KMS-11 (cell line): ENCODE results near the gene FLNC.

ENCODE experiments used
- H2AFZ ChIP-seq: fragments of 200-600 bp; sonication (generic); 2 replicates; pipeline ENCODE4 v1.6.1; 2016; ENCODE audit warnings: antibody characterized with exemption, mixed run types, low read depth
- H3K27ac ChIP-seq: fragments of 200-600 bp; sonication (generic); 2 replicates; pipeline ENCODE4 v1.6.1; 2016; ENCODE audit warnings: mild to moderate bottlenecking, mixed run types
- H3K27me3 ChIP-seq: fragments of 200-600 bp; sonication (generic); 2 replicates; pipeline ENCODE4 v1.6.1; 2017; ENCODE audit warnings: mild to moderate bottlenecking, low read depth, mixed run types, moderate library complexity; ENCODE audit not compliant: insufficient read depth
- H3K36me3 ChIP-seq: fragments of 200-600 bp; sonication (generic); 2 replicates; pipeline ENCODE4 v1.6.1; 2017; ENCODE audit warnings: mild to moderate bottlenecking, mixed run types; ENCODE audit not compliant: insufficient read depth
- H3K4me1 ChIP-seq: fragments of 200-600 bp; sonication (generic); 2 replicates; pipeline ENCODE4 v1.6.1; 2016; ENCODE audit warnings: mild to moderate bottlenecking, low read depth, mixed run types; ENCODE audit not compliant: poor library complexity, severe bottlenecking
- H3K4me2 ChIP-seq: fragments of 200-600 bp; sonication (generic); 2 replicates; pipeline ENCODE4 v1.7.0; 2016; ENCODE audit warnings: mild to moderate bottlenecking, mixed run types
- H3K4me3 ChIP-seq: fragments of 200-600 bp; sonication (generic); IDR thresholded peaks from 2 replicates; pipeline ENCODE4 v1.6.1; 2017; ENCODE audit warnings: low read depth, low read length, mixed read lengths; ENCODE audit not compliant: insufficient read depth
- H3K79me2 ChIP-seq: fragments of 200-600 bp; sonication (generic); 2 replicates; pipeline ENCODE4 v1.6.1; 2016; ENCODE audit warnings: low read depth, mixed run types; ENCODE audit not compliant: insufficient read depth
- H3K9ac ChIP-seq: fragments of 200-600 bp; sonication (generic); 2 replicates; pipeline ENCODE4 v1.6.1; 2016; ENCODE audit warnings: mild to moderate bottlenecking, mixed run types
- H4K20me1 ChIP-seq: fragments of 200-600 bp; sonication (generic); 2 replicates; pipeline ENCODE4 v1.6.1; 2016; ENCODE audit warnings: mild to moderate bottlenecking, mixed run types; ENCODE audit not compliant: insufficient read depth
- TF ChIP-seq, protein P1 (sequence below): fragments of 200-600 bp; sonication (generic); conservative IDR thresholded peaks from 2 replicates; pipeline ENCODE4 v1.6.1; 2017; ENCODE audit warnings: low read depth, mild to moderate bottlenecking, antibody characterized with exemption, low read length, moderate library complexity, mixed read lengths

The FLNC gene

DNA sequence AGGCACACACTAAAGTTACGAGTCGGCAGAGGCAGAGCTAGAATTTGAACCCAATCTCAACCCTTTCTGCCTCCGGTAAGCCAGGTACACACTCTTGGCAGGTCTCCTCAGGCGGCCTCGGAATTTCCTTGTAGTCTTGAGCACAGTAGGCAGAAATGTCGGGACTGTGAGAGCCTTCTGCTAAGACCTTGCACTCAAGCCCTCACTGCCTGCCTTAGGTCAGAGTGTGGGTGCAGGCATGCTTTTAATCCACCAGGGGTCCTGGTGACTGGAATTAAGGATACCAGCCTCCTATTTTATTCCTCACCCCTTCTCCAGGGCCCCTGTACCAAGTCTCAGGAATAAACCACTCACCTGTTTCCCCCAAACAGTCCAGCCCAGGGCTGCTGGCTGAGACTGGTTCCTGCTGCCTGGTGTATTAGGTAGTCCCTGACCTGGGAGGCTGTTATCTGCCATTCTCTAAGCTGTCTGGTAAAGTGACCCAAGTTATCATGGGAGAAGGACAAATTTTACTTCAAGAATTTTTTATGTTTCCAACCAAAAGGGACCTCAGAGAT, 33.3 kb downstream of the FLNC start:
- no peaks in the 10 kb centered on the region for H3K36me3 ChIP-seq
- peak overlapping the region; percentile 56; the same call in 1 of the 2 replicates for H3K9ac ChIP-seq
- H3K4me2 ChIP-seq, result peak overlapping the region; percentile 78
- peaks cover 26% of the 10 kb centered on the region; the same call in 1 of the 2 replicates for H3K79me2 ChIP-seq
- H3K4me1 ChIP-seq, result peaks cover 46% of the 10 kb centered on the region
- peak overlapping the region; percentile 14; the same call in 1 of the 2 replicates for H3K27ac ChIP-seq
- H4K20me1 ChIP-seq, result no peaks in the 10 kb centered on the region
- peak overlapping the region; percentile 91 for H2AFZ ChIP-seq
- no peaks in the 10 kb centered on the region for H3K27me3 ChIP-seq
- TF ChIP-seq, protein P1, sequence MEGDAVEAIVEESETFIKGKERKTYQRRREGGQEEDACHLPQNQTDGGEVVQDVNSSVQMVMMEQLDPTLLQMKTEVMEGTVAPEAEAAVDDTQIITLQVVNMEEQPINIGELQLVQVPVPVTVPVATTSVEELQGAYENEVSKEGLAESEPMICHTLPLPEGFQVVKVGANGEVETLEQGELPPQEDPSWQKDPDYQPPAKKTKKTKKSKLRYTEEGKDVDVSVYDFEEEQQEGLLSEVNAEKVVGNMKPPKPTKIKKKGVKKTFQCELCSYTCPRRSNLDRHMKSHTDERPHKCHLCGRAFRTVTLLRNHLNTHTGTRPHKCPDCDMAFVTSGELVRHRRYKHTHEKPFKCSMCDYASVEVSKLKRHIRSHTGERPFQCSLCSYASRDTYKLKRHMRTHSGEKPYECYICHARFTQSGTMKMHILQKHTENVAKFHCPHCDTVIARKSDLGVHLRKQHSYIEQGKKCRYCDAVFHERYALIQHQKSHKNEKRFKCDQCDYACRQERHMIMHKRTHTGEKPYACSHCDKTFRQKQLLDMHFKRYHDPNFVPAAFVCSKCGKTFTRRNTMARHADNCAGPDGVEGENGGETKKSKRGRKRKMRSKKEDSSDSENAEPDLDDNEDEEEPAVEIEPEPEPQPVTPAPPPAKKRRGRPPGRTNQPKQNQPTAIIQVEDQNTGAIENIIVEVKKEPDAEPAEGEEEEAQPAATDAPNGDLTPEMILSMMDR, result peak; percentile 91
- no peak overlapping the region for H3K4me3 ChIP-seq

DNA sequence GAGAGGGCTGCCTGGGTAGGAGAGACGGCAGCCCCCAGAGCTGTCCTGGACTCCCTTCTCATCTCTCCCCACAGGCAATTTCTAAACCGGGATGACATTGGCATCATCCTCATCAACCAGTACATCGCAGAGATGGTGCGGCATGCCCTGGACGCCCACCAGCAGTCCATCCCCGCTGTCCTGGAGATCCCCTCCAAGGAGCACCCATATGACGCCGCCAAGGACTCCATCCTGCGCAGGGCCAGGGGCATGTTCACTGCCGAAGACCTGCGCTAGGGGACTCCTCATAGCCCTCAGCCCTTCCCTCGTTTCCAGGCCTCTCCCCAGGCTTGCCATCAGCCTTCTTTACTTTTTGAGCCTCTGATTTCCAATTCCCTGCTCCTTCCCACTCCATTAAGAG, 35.1 kb downstream of the FLNC start:
- TF ChIP-seq, protein P1, result no peak
- Histone ChIP-seq H4K20me1 (no peaks in the 10 kb centered on the region), H3K4me1 (peaks cover 37% of the 10 kb centered on the region), H3K4me3 (no peak overlapping the region), H2AFZ (no peak overlapping the region), H3K4me2 (no peak overlapping the region), H3K9ac (no peak overlapping the region), H3K27me3 (no peaks in the 10 kb centered on the region), H3K36me3 (no peaks in the 10 kb centered on the region), H3K27ac (no peak overlapping the region), H3K79me2 (peaks cover 26% of the 10 kb centered on the region; the same call in 1 of the 2 replicates)

DNA sequence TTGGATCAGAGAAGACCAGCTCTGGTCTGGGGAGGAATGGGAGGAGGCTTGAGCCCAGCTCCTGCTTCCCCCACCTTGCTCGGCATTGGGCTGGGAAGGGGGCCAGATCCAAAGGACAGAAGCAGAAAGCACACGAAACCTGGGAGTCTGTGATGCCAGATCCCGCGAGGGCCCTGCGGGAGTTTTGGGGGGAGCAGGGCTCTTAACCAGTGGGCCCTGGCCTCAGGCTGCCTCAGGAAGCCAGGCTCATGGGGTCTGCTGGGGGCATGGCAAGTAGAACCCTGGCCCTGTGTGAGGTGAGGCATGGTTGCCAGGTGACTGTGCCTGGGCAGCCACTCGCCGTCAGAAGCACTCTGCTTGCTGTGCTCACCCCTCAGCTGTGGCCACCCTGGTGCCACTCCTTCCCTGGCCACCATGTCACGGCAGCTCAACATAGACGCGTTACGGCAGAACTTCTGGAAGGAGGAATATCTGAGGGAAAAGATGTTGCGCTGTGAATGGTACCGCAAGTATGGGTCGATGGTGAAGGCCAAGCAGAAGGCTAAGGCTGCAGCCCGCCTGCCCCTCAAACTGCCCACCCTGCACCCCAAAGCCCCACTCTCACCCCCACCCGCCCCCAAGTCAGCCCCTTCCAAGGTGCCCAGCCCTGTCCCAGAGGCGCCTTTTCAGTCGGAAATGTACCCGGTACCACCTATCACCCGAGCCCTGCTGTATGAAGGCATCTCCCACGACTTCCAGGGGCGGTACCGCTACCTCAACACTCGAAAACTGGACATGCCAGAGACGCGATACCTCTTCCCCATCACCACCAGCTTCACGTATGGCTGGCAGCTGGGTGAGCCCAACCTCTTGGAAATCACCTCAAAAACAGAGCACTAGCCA, 36.0 kb downstream of the FLNC start:
- no peak overlapping the region for H3K27ac ChIP-seq
- no peak overlapping the region for H3K4me3 ChIP-seq
- no peak overlapping the region for H3K9ac ChIP-seq
- no peaks in the 10 kb centered on the region; the same call in 1 of the 2 replicates for H3K27me3 ChIP-seq
- peaks cover 28% of the 10 kb centered on the region for H3K4me1 ChIP-seq
- no peaks in the 10 kb centered on the region for H4K20me1 ChIP-seq
- H3K79me2 ChIP-seq, result peaks cover 26% of the 10 kb centered on the region; the same call in 1 of the 2 replicates
- TF ChIP-seq, protein P1, result no peak
- no peak overlapping the region for H2AFZ ChIP-seq
- no peak overlapping the region for H3K4me2 ChIP-seq
- no peaks in the 10 kb centered on the region for H3K36me3 ChIP-seq

DNA sequence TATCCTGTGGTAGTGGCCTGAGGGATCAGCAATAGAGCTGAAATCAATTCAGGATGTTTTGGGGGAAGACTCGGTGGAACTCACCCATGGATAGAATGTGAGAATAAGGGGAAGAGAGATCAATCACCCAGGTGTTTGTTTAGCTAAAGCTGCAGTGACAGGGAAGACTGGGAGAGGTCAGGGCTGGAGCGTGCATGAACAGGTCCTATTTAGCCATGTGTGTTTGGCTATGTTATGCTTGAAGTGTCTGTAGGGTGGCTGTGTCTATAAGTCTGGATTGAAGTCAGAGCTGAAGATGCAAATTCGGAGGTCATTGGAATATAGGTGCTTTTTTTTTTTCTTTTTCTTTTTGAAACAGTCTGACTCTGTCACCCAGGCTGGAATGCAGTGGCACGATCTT, 37.0 kb downstream of the FLNC start:
- Histone ChIP-seq H3K27ac (no peak overlapping the region), H3K4me2 (no peak overlapping the region), H3K9ac (no peak overlapping the region), H3K4me3 (no peak overlapping the region), H3K4me1 (peaks cover 18% of the 10 kb centered on the region), H4K20me1 (no peaks in the 10 kb centered on the region), H3K27me3 (no peaks in the 10 kb centered on the region; the same call in 1 of the 2 replicates), H3K36me3 (no peaks in the 10 kb centered on the region), H3K79me2 (peaks cover 26% of the 10 kb centered on the region; the same call in 1 of the 2 replicates), H2AFZ (no peak overlapping the region)
- TF ChIP-seq, protein P1, result no peak
